ENCODE results near the gene COMMD1. TPM values are rescaled to one million over a fixed set of nuclear protein-coding genes. Genes with fewer than 3 reads are reported as not detected.

Gene COMMD1
- total and polyA plus RNA-seq, 3 donors from 2014 or later: 61.7 to 87.9 (median 85.2) TPM

DNA sequence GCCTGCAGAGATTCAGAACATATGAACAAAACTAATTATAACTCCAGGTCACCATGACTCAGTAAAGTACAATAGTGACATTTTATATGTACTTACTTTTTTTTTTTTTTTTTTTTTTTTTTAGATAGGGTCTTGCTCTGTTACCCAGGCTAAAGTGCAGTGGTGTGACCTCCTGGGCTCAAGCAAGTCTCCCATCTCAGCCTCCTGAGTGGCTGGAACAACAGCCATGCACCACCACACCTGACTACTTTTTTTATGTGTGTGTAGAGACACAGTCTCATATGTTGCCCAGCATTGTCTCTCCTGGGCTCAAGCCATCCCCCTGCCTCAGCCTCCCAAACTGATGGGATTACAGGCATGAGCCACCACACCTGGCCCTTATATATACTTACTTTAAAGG is 159.8 kb downstream of the COMMD1 start:
- DNase-seq: no peak
- Histone ChIP-seq H3K9me3 (no peaks in the 10 kb centered on the region), H3K27ac (no peak overlapping the region), H3K4me3 (no peak overlapping the region), H3K4me1 (no peaks in the 10 kb centered on the region), H3K36me3 (ENCODE audit: low read depth, missing control alignments) (no peaks in the 10 kb centered on the region), H3K27me3 (no peaks in the 10 kb centered on the region)
- TF ChIP-seq, protein P1, sequence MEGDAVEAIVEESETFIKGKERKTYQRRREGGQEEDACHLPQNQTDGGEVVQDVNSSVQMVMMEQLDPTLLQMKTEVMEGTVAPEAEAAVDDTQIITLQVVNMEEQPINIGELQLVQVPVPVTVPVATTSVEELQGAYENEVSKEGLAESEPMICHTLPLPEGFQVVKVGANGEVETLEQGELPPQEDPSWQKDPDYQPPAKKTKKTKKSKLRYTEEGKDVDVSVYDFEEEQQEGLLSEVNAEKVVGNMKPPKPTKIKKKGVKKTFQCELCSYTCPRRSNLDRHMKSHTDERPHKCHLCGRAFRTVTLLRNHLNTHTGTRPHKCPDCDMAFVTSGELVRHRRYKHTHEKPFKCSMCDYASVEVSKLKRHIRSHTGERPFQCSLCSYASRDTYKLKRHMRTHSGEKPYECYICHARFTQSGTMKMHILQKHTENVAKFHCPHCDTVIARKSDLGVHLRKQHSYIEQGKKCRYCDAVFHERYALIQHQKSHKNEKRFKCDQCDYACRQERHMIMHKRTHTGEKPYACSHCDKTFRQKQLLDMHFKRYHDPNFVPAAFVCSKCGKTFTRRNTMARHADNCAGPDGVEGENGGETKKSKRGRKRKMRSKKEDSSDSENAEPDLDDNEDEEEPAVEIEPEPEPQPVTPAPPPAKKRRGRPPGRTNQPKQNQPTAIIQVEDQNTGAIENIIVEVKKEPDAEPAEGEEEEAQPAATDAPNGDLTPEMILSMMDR (IDR thresholded peaks at IDR 0.05): no peak
- no peak for TF ChIP-seq POLR2A (IDR thresholded peaks at IDR 0.05)
- intact Hi-C loops (cut with DNase I; ENCODE audit: low total_unique reads): no loop called here

DNA sequence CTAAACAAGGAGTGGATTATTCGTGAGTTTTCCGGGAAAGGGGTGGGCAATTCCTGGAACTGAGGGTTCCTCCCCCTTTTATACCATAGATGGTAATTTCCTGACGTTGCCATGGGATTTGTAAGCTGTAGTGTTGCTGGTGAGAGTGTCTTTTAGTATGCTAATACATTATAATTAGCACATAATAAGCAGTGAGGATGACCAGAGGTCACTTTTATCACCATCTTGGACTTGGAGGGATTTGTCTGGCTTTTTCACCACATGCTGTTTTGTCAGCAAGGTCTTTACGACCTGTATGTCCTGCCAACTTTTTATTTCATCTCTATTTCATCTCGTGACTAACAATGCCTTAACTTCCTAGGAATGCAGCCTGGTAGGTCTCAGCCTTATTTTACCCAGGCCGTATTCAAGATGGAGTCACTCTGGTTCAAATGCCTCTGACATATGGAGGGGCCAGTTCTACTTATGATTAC is 165.7 kb downstream of the COMMD1 start:
- intact Hi-C loops (cut with DNase I; ENCODE audit: low total_unique reads): no loop called here
- H3K4me3 ChIP-seq: no peak overlapping the region
- no peaks in the 10 kb centered on the region for H3K27me3 ChIP-seq
- TF ChIP-seq, protein P1 (IDR thresholded peaks at IDR 0.05): no peak
- no peaks in the 10 kb centered on the region for H3K4me1 ChIP-seq
- H3K9me3 ChIP-seq: no peaks in the 10 kb centered on the region
- H3K27ac ChIP-seq: no peak overlapping the region
- WGBS, 2 donors: 77 to 86% methylated on average over 6 of the region's 6 CpGs
- H3K36me3 ChIP-seq (ENCODE audit: low read depth, missing control alignments): no peaks in the 10 kb centered on the region
- DNase-seq: no peak

DNA sequence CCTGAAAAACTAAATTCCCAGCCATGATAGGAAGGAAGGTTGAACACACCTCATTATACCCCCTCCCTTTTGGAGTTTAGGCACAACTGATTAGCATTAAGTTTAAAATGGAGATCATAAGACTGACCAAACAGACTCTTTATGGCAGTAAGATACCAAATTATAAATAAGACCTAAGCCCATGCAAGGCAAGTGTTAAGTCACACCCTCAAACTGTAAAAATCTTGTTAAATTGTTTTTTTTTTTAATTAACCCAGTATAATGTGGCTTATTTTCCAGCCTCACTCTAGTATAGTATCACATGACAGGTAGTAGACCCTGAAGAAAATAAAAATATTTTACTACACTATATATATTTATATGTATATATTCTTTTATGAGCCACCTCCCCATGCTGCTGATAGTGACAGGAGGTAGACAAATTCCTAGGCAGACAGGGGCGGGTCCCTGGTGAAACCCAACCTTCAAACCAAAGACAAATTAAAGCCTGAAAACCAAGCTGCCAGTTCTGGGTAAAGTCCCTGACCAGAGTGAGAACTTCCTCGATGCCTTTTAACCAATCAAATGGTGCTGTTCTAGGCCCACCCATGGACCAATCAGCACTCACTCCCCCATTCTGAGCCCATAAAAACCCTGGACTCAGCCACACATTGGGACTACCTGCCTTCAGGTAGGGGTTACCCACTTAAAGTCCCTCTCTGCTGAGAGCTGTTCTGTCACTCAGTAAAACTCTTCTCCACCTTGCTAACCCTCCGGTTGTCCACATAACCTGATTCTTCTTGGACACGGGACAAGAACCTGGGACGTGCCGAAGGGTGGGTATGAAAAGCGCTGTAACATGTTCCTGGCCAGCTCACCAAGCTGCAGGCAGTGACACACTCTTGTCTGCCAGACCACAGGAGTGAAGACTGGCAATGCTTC is 166.5 kb downstream of the COMMD1 start:
- no peaks in the 10 kb centered on the region for H3K4me1 ChIP-seq
- intact Hi-C loops (cut with DNase I; ENCODE audit: low total_unique reads): no loop called here
- no peaks in the 10 kb centered on the region for H3K9me3 ChIP-seq
- DNase-seq: no peak
- no peaks in the 10 kb centered on the region for H3K27me3 ChIP-seq
- no peaks in the 10 kb centered on the region for H3K36me3 ChIP-seq (ENCODE audit: low read depth, missing control alignments)
- no peak overlapping the region for H3K4me3 ChIP-seq
- 96 to 99% methylated on average over 7 of the region's 7 CpGs for WGBS, 2 donors
- no peak overlapping the region for H3K27ac ChIP-seq
- TF ChIP-seq POLR2A (IDR thresholded peaks at IDR 0.05): no peak
- TF ChIP-seq, protein P1 (IDR thresholded peaks at IDR 0.05): no peak

DNA sequence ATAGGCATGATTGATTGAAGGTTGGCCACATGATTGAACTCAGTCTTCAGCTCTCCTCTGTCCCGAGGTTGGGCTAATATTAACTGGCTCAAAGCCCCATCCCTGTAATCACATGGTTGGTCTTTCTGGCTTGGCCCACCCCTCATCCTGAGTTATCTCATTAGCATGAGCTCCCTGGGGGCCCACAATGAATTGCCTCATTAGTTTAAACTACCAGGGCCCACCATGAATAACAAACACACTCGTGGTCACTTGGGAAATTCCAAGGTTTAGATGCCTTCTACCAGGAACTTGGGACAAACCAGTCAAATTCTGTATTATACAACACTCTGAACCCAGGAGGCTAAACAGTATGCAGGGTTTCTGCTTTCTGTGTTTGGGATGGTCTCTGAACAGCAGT is 168.8 kb downstream of the COMMD1 start:
- H3K9me3 ChIP-seq: no peaks in the 10 kb centered on the region
- WGBS, 2 donors: 79 to 80% methylated on average over 2 of the region's 2 CpGs
- no peaks in the 10 kb centered on the region for H3K27me3 ChIP-seq
- no peak overlapping the region for H3K27ac ChIP-seq
- no peak for DNase-seq
- H3K36me3 ChIP-seq (ENCODE audit: low read depth, missing control alignments): no peaks in the 10 kb centered on the region
- TF ChIP-seq, protein P1 (IDR thresholded peaks at IDR 0.05): no peak
- no peak for TF ChIP-seq POLR2A (IDR thresholded peaks at IDR 0.05)
- intact Hi-C loops (cut with DNase I; ENCODE audit: low total_unique reads): no loop called here
- H3K4me3 ChIP-seq: no peak overlapping the region
- no peaks in the 10 kb centered on the region for H3K4me1 ChIP-seq
